ENCODE results near the gene BUD31. TPM values are rescaled to one million over a fixed set of nuclear protein-coding genes. Genes with fewer than 3 reads are reported as not detected.
"Not testable (repeated sequence)": the region's sequence is repeated elsewhere in the genome, so short reads cannot be mapped to it uniquely, and the experiment has no call there.

Gene BUD31
- 128 and 139 TPM in 2 replicates for total RNA-seq (2014; rRNA removed)
- 118 TPM for polyA plus RNA-seq (2012)

DNA sequence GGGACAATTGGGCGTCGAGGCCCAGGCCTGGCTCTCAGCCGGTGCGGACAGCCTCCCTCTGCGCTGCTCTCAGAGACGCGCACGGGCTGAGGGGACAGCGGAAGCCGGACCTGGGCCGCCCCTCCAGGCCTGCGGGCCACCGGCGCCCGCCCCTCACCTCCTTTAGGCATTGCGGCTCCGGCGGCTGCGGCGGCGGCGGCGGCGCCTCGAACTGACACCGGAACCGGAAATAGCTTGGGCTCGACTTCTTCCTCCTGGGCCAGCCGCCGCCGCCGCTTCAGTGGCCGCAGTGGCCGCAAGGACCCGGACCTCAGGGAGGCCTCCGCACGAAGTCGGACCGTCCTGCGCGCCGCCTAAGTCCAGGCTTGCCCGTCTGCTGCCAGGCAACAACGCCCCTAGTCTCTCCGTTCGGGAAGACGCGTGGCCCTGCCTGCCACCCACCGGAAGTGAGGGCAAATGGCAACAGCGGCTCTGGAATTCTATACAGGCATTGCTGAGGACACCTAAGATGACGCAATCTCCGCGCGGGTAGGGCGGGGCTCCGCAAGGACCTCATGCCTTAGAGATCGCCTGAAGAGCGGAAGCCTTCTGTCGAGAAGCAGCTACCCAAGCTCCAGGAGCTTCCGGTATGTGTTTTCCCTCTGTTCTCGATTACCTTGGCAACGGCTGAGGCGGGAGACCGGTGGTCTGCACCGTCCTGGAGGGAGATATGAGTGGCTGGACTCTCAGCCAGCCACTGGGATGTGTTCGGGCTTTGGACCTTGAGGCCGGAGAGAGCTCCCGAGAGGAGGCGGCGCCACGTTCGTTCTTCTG, at the start of gene BUD31, which contains the start of gene PDAP1:
Gene BUD31, plus strand, starts transcription at position 591 of the 813 bp plus-strand sequence. CDS start 2,124 bp downstream, outside the sequence.
Gene PDAP1, minus strand, starts transcription at position 219 of the 813 bp plus-strand sequence. Its CDS starts 49 bp downstream, at position 170.
- peak; percentile 95 for DNase-seq (ENCODE audit: low read depth)

DNA sequence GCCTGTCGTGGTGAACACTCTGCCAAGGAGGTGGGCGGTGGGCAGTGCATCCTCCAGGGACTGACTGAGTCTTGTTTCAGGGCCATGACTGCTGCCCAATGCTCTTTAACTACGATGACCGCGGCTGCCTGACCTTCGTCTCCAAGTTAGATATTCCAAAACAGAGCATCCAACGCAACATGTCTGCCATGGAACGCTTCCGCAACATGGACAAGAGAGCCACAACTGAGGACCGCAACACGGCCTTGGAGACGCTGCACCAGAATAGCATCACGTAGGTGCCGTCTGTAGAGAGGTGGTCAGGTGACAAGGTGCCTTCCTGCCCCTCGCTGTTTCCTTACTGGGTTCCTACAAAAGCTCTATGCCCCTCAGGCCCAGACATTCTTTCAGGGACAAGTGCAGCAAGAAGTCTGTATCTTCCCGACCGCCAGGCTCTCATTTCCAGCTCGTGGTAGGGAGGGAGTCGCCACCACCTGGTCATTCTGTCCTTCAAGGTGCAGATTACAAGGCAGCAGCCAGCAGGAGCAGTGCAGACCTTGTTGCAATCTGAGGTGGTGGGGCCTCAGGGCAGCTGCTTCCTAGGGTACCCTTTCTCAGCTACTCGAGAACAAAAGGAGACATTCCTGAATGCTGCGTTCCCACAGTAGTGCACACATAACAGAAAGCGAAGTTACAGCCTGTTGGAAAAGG, 49.2 kb upstream of the BUD31 start:
- no peak for DNase-seq (ENCODE audit: low read depth)

DNA sequence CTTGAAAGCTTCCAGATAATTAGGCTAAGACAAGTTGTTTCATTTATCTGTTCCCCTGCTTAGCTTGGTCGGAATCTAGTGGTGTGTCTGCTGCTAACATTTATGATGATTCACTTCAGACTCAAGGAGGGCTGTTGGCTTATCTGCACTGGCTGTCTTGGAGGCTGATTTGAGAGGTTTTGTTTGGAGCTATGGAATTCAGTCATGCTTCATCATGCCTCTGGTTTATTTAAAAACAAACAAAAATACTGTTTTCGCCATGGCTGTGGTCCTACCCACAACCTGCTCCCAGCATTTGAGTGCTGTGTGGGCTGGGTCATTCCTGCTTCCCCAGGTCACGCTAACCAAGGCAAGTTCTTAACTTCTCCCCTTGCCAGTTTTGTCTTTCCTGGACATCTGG, 46.0 kb upstream of the BUD31 start:
- no peak for DNase-seq (ENCODE audit: low read depth)

DNA sequence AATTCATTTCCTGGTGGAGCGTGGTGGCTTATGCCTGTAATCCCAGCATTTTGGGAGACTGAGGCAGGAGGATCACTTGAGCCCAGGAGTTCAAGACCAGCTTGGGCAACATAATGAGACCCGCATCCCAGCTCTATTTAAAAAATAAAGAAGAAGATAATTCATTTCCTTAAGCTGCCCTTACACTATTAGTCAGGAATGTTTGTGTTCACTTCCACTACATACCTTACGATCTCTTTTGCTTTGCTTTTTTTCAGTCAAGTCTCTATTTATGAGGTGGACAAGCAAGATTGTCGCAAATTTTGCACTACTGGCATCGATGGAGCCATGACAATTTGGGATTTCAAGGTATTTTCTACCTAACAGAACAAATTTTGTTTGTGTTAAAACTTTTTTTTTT, 45.5 kb upstream of the BUD31 start:
- DNase-seq (ENCODE audit: low read depth) = no peak

DNA sequence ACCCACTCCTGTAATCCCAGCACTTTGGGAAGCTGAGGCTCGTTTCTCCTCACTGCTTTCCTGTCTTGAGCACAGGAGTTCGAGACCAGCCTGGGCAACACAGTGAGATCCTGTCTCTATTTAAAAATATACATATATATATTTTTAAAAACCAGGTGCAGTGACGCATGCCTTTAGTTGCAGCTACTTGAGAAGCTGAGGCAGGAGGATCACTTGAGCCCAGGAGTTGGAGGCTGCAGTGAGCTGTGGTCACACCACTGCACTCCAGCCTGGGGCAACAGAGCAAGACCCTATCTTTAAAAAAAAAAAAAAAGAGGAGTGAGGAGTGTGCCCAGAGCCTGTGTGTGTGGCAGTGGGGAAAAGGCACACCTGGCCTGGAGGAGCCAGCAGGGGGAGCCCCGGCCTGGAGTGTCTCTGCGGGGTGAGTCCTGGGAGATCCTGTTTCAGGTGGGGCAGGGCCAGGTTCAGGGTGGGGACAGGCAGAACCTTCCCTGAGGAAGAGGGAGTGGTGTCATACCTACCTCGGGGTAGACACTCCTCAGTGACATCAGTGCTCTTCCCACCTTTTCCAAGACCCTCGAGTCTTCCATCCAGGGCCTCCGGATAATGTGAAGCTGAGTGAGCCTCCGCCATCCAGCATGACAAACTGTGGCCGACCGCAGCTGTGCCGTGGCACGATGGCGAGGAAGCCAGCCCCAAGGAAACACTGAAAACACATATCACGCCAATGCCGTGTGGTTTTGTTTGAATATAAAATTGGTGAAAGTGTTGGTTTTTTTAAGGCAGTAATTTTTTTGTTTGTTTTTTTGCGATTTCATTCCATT, 43.2 kb upstream of the BUD31 start:
- no peak for DNase-seq (ENCODE audit: low read depth)

DNA sequence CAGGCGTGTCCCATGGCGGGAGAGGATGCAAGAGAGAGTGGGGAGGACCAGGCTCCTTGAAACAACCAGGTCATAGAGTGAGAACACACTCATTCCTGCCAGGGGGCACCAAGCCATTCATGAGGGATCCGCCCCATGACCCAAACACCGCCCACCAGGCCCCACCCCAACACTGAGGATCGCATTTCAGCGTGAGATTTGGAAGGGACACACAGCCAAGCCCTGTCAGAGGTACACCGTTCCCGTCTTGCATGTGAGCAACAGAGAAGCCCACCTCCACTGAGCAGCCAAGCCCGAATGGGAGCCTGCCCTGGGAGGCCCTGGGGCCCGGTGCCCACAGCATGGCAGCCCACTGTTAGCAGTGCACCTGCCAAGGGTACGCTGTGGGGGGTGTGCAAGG, 42.1 kb upstream of the BUD31 start:
- no peak for DNase-seq (ENCODE audit: low read depth)

DNA sequence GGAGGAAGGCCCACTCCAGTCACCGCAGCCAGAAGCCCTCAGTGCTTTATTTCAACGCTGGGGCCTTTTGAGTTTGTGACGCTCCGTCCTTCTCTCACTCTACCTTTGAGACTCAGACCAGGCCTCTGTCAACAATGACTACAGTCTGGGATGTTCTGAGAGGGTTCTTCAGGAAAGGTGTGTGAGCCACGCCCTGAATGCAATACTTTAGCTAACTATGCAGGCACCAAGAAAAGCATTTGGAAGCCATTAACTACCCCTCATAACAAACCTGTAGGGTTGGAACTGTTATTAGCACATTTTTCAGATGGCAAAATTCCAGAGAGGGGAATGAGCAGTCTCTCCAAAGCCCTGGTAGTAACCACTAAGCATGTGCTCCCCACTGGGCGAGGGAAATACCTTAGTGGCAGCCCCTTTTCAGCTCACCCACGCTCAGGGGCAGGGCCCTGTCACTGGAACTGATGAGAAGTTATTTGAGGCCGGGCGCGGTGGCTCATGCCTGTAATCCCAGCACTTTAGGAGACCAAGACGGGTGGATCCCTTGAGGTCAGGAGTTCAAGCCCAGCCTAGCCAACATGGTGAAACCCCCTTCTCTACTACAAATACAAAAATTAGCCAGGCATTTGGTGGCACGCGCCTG, 39.9 kb upstream of the BUD31 start:
- no peak for DNase-seq (ENCODE audit: low read depth)

DNA sequence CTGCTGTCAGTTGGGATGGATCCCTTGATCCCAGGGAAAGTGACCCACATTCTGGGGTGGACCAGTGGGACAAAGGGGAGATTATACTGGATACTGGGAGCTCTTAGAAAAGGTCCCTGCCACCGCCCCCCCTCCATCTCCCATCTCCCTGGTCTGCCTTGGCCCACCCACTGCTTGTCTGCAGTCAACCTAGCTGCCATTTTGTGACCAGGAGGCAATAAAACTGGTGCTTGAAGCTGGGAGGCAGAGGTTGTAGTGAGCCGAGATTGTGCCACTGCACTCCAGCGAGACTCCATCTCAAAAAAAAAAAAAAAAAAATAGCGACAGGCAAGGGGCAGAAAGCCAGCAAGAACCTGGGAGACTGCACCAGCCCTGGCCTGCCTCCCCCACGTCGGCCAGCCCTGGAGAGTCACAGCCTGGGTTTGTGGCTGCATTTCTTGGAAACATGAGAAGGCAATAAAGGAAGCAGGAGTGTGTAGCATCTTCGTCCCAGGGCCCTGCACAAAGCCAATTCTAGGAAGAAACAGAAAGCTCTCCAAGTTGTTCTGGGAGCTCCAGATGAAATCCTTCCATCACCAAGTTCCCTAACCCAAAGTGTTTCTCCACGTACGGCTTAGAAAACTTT, 38.9 kb upstream of the BUD31 start:
- DNase-seq (ENCODE audit: low read depth) = peak; percentile 39

DNA sequence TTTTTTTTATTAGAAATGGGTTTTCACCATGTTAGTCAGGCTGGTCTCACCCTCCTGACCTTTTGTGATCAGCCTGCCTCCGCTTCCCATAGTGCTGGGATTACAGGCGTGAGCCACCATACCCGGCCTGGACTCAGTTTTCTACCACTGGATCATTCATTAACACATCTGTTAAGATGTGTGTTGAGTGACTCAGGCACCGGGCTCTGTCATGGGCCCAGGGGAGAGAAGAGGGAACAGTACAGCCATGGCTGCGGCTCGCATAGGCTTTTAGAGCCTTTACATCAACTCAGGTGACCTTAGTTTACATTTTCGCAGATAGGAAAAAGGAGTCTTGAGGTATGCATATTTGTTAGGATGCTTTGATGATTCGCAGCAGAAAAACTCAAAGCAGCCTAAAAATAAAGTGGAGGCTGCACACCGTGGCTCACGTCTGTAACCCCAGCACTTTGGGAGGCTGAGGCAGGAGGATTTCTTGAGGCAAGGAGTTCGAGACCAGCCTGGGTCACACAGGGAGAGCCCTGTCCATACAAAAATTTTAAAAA, 37.3 kb upstream of the BUD31 start:
- DNase-seq (ENCODE audit: low read depth) = no peak

DNA sequence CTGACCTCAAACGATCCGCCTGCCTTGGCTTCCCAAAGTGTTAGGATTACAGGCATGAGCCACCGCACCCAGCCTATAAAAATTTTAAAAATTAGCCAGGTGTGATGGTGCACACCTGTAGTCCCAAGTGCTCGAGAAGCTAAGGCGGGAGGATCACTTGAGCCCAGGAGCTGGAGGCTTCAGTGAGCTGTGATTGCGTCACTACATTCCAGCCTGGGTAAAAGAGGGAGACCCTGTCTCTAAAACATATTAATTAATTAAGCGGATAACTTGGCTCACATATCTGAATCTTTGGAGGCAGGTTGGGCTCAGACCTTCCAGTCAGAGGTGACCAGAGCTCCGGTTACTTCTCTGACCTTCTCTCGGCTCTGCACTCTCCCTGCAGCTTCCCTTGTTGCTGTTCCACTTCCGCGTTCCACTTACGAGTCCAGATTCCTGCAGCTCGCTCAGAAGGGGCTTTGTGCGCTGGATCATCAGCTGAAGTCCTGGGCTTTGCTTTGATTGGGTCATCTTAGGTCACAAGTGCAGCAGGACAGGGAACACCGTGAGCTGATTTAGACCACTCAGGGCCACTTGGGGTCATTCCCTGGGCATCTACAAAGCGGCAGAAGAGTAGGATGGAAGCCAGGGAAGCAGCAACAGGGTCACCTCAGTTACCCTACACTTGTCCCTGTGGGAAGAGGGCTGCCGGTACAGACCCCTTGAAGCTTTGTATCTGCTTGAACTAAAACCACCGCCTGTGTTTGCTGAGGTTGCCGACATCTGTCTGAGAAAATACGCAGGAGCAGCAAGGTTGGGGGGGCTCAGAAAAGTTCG, 36.3 kb upstream of the BUD31 start:
- no peak for DNase-seq (ENCODE audit: low read depth)

DNA sequence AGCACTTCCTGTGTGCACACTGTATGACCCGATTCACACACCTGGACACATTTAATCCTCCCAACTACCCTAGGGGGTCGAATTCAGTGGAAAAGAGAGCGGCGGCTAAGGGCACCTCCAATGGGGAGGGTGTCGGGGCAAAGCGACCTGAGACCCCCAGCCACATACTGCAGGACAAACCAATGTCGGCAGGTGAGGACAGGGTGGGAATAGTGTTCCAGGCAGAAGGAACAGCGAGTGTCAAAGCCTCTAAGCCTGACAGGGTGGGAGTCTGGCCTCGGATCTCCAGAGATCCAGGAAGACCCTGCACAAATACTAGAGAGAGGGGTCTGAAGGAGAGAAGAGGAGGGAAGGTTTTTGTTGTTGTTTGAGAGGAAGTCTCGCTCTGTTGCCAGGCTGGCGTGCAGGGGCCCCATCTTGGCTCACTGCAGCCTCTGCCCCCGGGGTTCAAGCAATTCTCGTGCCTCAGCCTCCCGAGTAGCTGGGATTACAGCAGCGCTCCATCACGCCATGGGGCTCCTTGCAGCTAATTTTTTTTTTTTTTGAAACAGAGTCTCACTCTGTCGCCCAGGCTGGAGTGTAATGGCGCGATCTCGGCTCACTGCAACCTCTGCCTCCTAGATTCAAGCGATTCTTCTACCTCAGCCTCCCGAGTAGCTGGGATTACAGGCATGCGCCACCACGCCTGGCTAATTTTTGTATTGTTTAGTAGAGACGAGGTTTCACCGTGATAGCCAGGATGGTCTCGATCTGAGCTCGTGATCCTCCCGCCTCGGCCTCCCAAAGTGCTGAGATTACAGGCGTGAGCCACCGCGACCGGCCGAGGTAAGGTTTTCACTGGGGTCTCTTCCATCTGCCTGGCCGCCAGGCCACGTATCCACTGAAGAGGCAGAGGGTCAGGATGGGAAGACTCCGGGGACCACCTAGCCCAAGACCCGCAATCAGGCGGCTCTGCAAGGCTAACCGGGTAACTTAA, 35.4 kb upstream of the BUD31 start:
- DNase-seq (ENCODE audit: low read depth) = no peak

DNA sequence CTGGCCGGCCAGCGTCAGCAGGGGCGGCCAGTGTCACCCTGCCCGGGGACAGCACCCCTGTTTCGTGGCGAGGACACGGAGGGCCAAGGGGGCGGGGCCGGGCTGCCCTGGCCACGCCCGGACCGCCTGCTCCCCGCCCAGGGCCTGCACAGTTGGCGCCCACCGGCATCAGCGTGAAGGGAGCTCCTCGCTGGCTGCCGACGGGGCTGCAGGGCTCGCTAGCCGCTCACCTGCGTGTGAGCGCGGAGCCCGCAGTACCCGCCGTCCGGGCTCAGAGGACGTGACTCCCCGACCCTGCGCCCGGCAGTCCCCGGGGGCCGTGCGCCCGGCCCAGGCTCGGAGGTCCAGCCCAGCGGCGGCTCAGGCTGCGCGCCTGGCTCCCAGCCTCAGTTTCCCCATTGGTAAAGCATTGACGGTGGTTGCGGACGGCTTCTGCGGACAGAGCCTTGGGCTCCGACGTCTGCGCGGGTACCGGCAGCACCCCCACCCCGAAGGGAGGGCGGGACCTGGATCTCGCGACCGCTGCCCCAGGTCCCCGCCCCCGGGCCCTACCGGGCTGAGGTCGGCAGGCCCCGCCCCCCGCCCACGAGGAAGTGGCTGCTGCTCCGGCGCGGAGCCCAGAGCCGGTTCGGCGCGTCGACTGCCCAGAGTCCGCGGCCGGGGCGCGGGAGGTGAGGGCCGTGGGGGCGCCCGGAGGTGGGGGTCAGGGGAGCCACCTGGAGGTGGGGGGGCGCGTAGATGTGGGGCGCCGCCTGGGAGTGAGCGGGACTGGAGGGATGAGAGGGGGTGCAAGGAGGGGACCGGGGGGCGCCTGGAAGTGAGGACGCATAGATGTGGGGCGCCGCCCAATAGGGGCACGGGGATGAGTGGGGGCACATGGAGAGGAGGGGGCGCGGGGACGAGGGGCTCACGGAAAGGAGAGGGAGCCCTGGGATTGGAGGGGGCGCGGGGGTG, 34.4 kb upstream of the BUD31 start, which contains the start of gene ARPC1B:
Gene ARPC1B, plus strand, starts transcription at position 620 of the 954 bp plus-strand sequence. CDS start 10,985 bp downstream, outside the sequence.
- DNase-seq (ENCODE audit: low read depth) = peak; percentile 70

DNA sequence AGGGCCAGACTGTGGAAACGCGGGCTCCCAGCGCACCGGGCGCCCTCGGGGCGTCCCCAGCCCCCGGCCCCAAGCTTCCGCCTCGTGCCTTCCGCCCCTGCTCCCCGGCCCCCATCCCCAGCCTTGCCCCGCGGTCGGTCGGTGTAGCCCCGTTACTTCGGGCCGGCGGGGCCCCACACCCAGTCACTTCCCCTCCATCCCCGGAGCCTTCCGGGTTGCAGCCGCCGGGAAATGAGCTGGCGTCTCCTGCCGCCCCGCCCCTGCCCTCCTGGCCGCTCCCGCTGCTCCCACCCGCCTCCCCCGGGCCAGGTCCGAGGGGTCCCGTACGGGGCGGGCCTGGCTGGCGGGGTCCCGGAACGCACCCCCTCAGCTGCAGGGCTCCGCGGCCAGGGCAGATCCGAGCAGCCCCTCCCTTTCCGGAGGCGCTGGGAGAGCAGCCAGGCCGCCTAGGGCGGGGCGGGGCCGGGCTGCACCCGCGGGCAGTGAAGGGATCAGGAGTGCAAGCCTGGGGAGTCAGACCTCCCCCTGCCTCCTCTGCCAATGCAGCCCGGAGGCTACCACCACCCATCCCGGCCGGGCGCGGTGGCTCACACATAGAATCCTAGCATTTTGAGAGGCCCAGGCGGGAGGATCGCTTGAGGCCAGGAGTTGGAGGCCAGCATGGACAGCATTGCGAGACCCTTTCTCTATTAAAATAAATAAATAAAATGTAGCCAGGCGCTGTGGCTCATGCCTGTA, 33.5 kb upstream of the BUD31 start:
- peak; percentile 72 for DNase-seq (ENCODE audit: low read depth)

DNA sequence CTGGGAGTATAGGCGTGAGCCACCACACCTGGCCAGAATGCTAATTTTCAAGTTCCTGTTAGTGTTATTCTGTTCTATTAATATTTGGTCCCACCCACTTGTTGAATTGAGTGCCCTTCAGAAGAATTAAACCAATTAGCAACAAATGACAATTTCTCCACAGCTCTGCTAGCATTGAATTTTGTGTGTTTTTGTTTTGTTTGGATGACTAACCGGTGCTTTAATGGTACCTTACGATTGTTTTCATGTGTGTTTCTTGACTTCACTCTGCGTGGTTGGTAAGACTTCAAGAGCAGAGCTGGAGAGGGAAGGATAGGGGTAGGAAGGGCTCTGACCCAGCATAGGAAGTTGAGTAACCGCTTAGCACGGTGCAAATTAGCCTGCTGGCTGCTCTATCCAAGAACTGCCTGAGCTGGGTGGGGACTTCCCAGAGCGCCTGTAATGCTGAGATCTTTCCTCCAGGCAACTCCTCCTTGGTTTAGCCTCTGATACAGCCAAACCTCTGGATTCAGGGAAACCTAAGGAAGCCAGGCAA, 29.7 kb upstream of the BUD31 start:
- peak; percentile 78 for DNase-seq (ENCODE audit: low read depth)

DNA sequence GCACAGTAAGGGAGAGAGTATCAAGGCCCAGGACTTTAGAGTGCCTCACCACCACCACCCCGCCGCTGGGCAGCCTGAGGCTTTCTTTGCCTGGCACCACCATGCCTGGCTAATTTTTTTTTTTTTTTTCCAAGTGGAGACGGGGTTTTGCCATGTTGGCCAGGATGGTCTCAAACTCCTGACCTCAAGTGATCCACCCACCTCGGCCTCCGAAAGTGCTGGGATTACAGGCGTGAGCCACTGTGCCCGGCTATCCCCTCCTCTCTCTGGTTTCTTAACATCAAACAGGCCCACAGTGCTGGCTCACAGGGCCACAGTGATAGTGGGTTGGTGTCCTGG, 29.1 kb upstream of the BUD31 start:
- not testable (repeated sequence) for DNase-seq (ENCODE audit: low read depth)

All from LHCN-M2 (cell line).